ES-I3 (cell line): ENCODE results near the gene FLT3LG.

ENCODE experiments used
- H3K36me3 ChIP-seq: 2 replicates; pipeline ENCODE4 v1.6.1; 2013; ENCODE audit warnings: mild to moderate bottlenecking, low read length, control low read depth, moderate library complexity; ENCODE audit not compliant: insufficient read depth
- H3K4me1 ChIP-seq: 2 replicates; pipeline ENCODE4 v1.6.1; 2013; ENCODE audit warnings: mild to moderate bottlenecking, control low read depth, low read length; ENCODE audit not compliant: insufficient read depth
- H3K9ac ChIP-seq: 2 replicates; pipeline ENCODE4 v1.6.1; 2013; ENCODE audit warnings: low read depth, mild to moderate bottlenecking, low read length, moderate library complexity
- H3K9me3 ChIP-seq: 2 replicates; pipeline ENCODE4 v1.6.1; 2013; ENCODE audit warnings: mild to moderate bottlenecking, low read length, moderate library complexity; ENCODE audit not compliant: control insufficient read depth, insufficient read depth

FLT3LG gene

GRCh38 chr19:49518033-49518432 is 44.0 kb downstream of the FLT3LG start:
- no peaks in the 10 kb centered on the region for H3K36me3 ChIP-seq
- no peaks in the 10 kb centered on the region for H3K9me3 ChIP-seq
- H3K9ac ChIP-seq, result no peak overlapping the region
- H3K4me1 ChIP-seq, result no peaks in the 10 kb centered on the region; the same call in 1 of the 2 replicates

GRCh38 chr19:49520705-49521319 is 46.8 kb downstream of the FLT3LG start:
- Histone ChIP-seq H3K4me1 (no peaks in the 10 kb centered on the region), H3K9ac (no peak overlapping the region), H3K9me3 (no peaks in the 10 kb centered on the region), H3K36me3 (no peaks in the 10 kb centered on the region)

DNA sequence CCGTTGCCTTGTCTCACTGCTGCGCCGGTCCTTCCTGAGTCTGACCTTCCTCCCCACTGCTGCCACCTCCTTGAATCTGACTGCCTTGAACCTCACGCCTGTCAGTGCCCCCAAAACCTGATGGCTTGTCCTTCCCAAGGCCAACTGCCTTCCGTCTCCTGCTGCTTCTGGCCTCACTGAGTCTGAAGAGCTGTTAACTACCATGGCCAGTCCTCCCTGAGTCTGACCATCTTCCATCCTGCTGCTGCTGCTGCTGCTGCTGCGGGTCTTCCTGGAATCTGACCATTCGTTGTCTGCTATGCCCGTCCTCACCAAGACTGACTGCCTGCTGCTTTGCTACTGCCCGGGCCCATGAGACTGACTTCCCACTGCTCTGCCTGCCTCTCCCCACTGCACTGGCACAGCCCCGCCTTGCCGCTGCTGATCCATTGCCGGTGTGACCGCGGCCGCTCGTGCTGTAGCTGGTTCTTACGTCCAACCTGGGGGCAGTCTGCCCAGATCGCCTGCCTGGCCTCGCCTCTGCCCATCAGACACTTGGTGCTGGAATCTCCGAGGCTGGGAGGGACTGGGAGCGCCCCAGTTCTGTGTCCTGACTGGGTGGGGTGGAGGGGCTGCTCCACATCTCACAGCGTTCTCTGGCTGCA is 50.9 kb downstream of the FLT3LG start:
- Histone ChIP-seq H3K4me1 (no peaks in the 10 kb centered on the region), H3K9me3 (no peaks in the 10 kb centered on the region), H3K9ac (no peak overlapping the region), H3K36me3 (no peaks in the 10 kb centered on the region; the same call in 1 of the 2 replicates)

DNA sequence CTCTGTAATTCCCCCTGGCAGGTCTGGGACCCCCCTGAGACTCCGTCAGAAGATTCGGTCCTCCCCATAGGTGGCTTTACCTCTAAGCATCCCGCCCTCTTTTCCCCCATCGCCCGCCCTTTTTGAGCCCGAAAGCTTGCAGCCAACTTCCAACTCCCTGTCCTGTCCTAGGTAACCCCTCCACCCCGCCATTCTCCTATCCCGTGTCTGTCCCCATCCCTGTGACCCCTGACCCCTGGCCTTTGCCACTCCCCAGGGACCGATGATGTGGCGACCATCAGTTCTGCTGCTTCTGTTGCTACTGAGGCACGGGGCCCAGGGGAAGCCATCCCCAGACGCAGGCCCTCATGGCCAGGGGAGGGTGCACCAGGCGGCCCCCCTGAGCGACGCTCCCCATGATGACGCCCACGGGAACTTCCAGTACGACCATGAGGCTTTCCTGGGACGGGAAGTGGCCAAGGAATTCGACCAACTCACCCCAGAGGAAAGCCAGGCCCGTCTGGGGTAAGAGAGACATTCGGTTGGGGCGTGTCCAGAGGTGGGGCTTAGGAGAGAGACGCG is 54.3 kb downstream of the FLT3LG start:
- no peaks in the 10 kb centered on the region; the same call in 1 of the 2 replicates for H3K4me1 ChIP-seq
- peak overlapping the region; percentile 66; the same call in 1 of the 2 replicates for H3K9ac ChIP-seq
- H3K9me3 ChIP-seq, result no peaks in the 10 kb centered on the region
- H3K36me3 ChIP-seq, result no peaks in the 10 kb centered on the region; the same call in 1 of the 2 replicates

DNA sequence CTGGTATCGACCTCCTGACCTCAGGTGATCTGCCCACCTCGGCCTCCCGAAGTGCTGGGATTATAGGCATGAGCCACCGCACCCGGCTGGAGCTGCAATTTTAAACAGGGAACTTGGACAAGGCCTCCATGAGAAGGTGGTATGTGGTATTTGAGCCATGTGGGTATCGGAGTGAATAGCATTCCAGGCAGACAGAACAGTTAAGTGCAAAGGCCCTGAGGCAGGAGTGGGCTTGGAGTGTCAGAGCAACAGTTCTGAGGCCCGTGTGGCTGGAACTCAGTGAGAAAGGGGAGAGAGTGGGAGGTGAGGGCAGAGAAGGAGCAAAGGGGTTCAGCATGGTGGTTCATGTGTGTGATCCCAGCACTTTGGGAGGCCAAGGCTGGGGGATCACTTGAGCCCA is 56.7 kb downstream of the FLT3LG start:
- Histone ChIP-seq H3K9me3 (no peaks in the 10 kb centered on the region), H3K4me1 (no peaks in the 10 kb centered on the region; the same call in 1 of the 2 replicates), H3K36me3 (no peaks in the 10 kb centered on the region; the same call in 1 of the 2 replicates), H3K9ac (no peak overlapping the region)

DNA sequence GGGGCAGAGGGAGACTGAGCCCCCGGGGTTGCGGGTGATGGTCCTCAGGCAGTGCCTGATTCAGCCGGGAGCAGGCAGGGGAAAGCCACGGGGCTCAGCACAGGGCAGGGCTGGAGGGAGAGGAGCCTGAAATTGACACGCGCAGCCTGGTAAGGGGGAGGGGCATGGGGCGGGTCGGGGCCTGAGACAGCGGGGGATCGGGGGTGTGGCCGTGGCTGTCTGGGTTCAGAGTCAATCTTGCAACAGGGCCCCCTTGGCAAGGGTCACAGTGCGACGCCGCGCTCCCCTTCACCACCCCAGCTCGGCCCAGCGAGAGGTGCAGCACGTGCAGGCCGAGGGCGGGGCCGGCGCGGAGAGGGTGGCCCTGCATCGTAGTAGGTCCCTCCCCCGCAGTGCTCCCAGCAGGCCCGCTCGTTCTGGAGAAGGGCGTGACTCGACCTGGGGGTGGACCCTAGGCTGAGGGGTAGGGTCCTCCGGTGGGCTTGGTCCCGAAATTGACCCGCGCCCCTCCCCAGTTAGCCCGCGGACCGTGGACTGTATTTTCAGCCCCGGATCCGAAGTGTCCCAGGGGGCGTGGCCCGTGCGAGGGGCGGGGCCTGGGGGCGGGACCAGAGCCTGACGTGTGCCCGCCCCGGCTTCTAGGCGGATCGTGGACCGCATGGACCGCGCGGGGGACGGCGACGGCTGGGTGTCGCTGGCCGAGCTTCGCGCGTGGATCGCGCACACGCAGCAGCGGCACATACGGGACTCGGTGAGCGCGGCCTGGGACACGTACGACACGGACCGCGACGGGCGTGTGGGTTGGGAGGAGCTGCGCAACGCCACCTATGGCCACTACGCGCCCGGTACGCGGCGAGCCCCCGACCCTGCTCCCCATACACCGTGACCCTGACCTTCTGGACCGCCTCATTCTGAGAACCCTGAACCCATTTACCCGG is 59.8 kb downstream of the FLT3LG start:
- Histone ChIP-seq H3K9ac (peak overlapping the region; percentile 69; the same call in 1 of the 2 replicates), H3K4me1 (no peaks in the 10 kb centered on the region; the same call in 1 of the 2 replicates), H3K36me3 (0 out of 2 replicates have a peak, but pooled peaks cover 3% of the 10 kb centered on the region), H3K9me3 (no peaks in the 10 kb centered on the region)

DNA sequence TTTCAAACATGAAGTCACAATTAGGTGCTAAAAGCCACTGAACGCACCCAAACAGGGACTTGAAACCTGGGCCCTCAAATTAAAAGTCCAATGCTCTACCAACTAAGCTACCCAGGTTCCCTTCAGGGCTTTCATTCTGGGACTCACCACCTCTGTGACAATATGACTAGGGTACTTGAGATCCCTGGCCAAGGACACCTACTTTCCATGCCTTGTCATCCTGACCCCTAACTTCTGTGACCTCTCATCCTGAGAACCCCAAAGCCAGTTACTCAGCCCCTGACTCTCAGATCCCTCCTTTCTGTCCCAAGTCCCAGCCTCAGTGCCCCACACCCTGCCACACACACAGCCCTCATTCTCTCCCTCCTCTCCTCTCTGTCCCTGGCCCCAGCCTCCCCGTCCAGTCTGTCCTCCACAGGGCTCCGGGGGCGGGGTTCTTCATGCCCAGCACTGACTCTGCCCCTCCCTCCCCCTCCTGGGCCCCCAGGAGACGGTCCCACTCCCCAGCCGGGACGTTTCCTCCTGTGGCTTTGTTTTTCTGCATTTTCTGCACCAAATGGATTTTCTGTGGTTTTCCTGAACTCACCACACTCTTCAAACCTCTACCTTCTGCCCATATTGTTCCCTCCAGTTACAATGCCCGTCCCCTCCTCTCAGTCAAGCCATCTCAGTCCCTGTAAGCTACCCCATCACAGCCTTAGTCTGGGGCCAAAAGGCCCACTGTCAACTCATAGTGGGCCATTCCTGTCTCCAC is 60.8 kb downstream of the FLT3LG start:
- 0 out of 2 replicates have a peak, but pooled peaks cover 3% of the 10 kb centered on the region for H3K36me3 ChIP-seq
- no peaks in the 10 kb centered on the region; the same call in 1 of the 2 replicates for H3K4me1 ChIP-seq
- H3K9ac ChIP-seq, result no peak overlapping the region
- H3K9me3 ChIP-seq, result no peaks in the 10 kb centered on the region
